Measurements from ENCODE around the gene PIK3C2A. TPM values are rescaled to one million over a fixed set of nuclear protein-coding genes. Genes with fewer than 3 reads are reported as not detected.

PIK3C2A gene
- total and polyA plus RNA-seq, 10 of the 15 experiments (the other 5 are each of a cell fraction or from before 2014, with no cell fraction given), result 1.6 to 20.6 (median 9.1) TPM

GRCh38 chr11:17257196-17257595, 49.4 kb upstream of the PIK3C2A start (continued):
- TF ChIP-seq PBX3 (IDR thresholded peaks at IDR 0.05; ENCODE audit: insufficient replicate concordance, low read depth, low read length), result no peak

- Histone ChIP-seq H3K4me1 (ENCODE audit: control insufficient read depth, insufficient read depth, low read length) (no peaks in the 10 kb centered on the region), H3K4me3 (no peak overlapping the region), H4K20me1 (ENCODE audit: control insufficient read depth, insufficient read depth) (no peaks in the 10 kb centered on the region), H3K27ac (ENCODE audit: control insufficient read depth, insufficient read depth) (no peak overlapping the region), H3K9me3 (replicated peaks; ENCODE audit: control insufficient read depth, insufficient read depth, low read length) (no peaks in the 10 kb centered on the region), H3K27me3 (replicated peaks in 1 of 2; ENCODE audit: control insufficient read depth in 2 of 2, insufficient read depth in 2 of 2, low read length in 1 of 2) (no peaks in the 10 kb centered on the region; a peak in 1 of 4 replicates), H3K36me3 (ENCODE audit: control insufficient read depth in 2 of 2, insufficient read depth in 2 of 2, low read length in 1 of 2) (no peaks in the 10 kb centered on the region), H2AFZ (ENCODE audit: control insufficient read depth, low read depth, low read length) (no peak overlapping the region), H3K9ac (ENCODE audit: control insufficient read depth, insufficient read depth, low read length) (no peak overlapping the region), H3K4me2 (ENCODE audit: control insufficient read depth, insufficient read depth) (no peak overlapping the region), H3K79me2 (ENCODE audit: control insufficient read depth, insufficient read depth, low read length) (no peaks in the 10 kb centered on the region)
- BruUV-seq (replicated peaks), result no TSS peak
- intact Hi-C loops (cut with micrococcal nuclease; ENCODE audit: unreplicated experiment), result no loop called here
- no peak for DNase-seq (ENCODE audit: low read depth, low spot score)
- ChIA-PET POLR2A (interaction anchor here (0.6 to 1.0 kb wide), 2 partner anchors 57 to 72 kb away, joined by 3 to 5 read pairs; no protein-coding TSS in a partner anchor), SMC1A (ENCODE audit: uncharacterized antibody, unreplicated experiment) (no interaction called here), RAD21 (ENCODE audit: unreplicated experiment) (no interaction called here), CTCF (interaction anchor here (0.6 to 1.2 kb wide), 2 partner anchors 98 to 126 kb away, joined by 3 to 4 read pairs; no protein-coding TSS in a partner anchor)
- no peak for FAIRE-seq
- no peak for ATAC-seq
- 79% methylated on average over 3 of the region's 3 CpGs for WGBS (ENCODE audit: insufficient coverage, insufficient replicate concordance, low lambda C conversion rate, missing lambda C conversion rate)
- in situ Hi-C loops (cut with MboI), result no loop called here
- no peak for TF ChIP-seq REST (IDR thresholded peaks at IDR 0.05; ENCODE audit: low read depth, low read length)
- no peak for TF ChIP-seq HSF1 (IDR thresholded peaks at IDR 0.05; ENCODE audit: low read depth, low read length)
- TF ChIP-seq FOS (IDR thresholded peaks at IDR 0.05; ENCODE audit: borderline replicate concordance, extremely low read depth, insufficient read length), result no peak
- TF ChIP-seq SMARCA5 (IDR thresholded peaks at IDR 0.05), result no peak
- TF ChIP-seq BCL3 (IDR thresholded peaks at IDR 0.05; ENCODE audit: borderline replicate concordance, insufficient read depth, low read depth, low read length, poor library complexity, severe bottlenecking), result no peak
Observed at GRCh38 chr11:17256512-17256911, 48.7 kb upstream of the PIK3C2A start.

Data from GM12878 (cell line).